Spleen (tissue), 11 donors: ENCODE data around the gene ACBD7. TPM values are rescaled to one million over a fixed set of nuclear protein-coding genes. Genes with fewer than 3 reads are reported as not detected.

Experiments
- DNase-seq: peaks from one replicate; pipeline ENCODE4 v3.0.0-alpha.2; 2020
- H3K27ac ChIP-seq, 8 donors: fragments of 200-600 bp; sonication (generic) in 7 of 8; 1 replicate in 4 of 8; 2 replicates in 4 of 8; pipeline versions ENCODE4 v1.5.0 to v1.8.0; 2016 to 2021; ENCODE audit warnings: inconsistent platforms in 4 of 8, mild to moderate bottlenecking in 4 of 8, moderate library complexity in 1 of 8
- H3K27me3 ChIP-seq, 7 donors: fragments of 200-600 bp; sonication (generic) in 6 of 7; replicated peaks in 1 of 7; 1 replicate in 4 of 7; 2 replicates in 3 of 7; pipeline versions ENCODE4 v1.5.0 to v1.8.0; 2016 to 2021; ENCODE audit warnings: inconsistent platforms in 3 of 7, mild to moderate bottlenecking in 1 of 7
- H3K36me3 ChIP-seq, 6 donors: fragments of 200-600 bp; sonication (generic) in 5 of 6; 1 replicate in 4 of 6; 2 replicates in 2 of 6; pipeline versions ENCODE4 v1.5.0 to v1.8.0; 2016 to 2021; ENCODE audit warnings: inconsistent platforms in 2 of 6
- H3K4me1 ChIP-seq, 6 donors: fragments of 200-600 bp; sonication (generic) in 5 of 6; 1 replicate in 3 of 6; 2 replicates in 3 of 6; pipeline versions ENCODE4 v1.5.0 to v1.8.0; 2016 to 2021; ENCODE audit warnings: inconsistent platforms in 3 of 6
- H3K4me3 ChIP-seq, 8 donors: fragments of 200-600 bp; sonication (generic) in 7 of 8; 1 replicate in 4 of 8; 2 replicates in 4 of 8; pipeline versions ENCODE4 v1.5.0 to v1.8.0; 2016 to 2021; ENCODE audit warnings: inconsistent platforms in 4 of 8, mild to moderate bottlenecking in 4 of 8, moderate library complexity in 2 of 8
- H3K9me3 ChIP-seq, 8 donors: fragments of 200-600 bp; sonication (generic) in 7 of 8; 1 replicate in 4 of 8; 2 replicates in 4 of 8; pipeline versions ENCODE4 v1.5.0 to v1.8.0; 2016 to 2021; ENCODE audit warnings: inconsistent platforms in 4 of 8
- CTCF ChIP-seq, 11 experiments: fragments of 200-600 bp in 7 of 11; fragments of 450-650 bp in 4 of 11; sonication (generic) in 4 of 11; IDR thresholded peaks in 8 of 11; conservative IDR thresholded peaks in 3 of 11; 1 replicate in 7 of 11; 2 replicates in 4 of 11; pipeline versions ENCODE4 v1.4.0 to v1.8.0; 2016 to 2021; ENCODE audit warnings: antibody characterized with exemption in 11 of 11, inconsistent platforms in 4 of 11, mild to moderate bottlenecking in 1 of 11
- POLR2A ChIP-seq, 3 donors: fragments of 450-650 bp; IDR thresholded peaks; one replicate each; pipeline ENCODE4 v1.5.1; 2017; ENCODE audit warnings: antibody characterized with exemption in 3 of 3, mild to moderate bottlenecking in 1 of 3
- POLR2AphosphoS5 ChIP-seq, 3 donors: sonication (generic); formaldehyde crosslinking; IDR thresholded peaks; one replicate each; pipeline ENCODE4 v1.5.1; 2017; ENCODE audit warnings: antibody characterized with exemption in 3 of 3
- WGBS, 5 donors: extraction: QIAGEN DNeasy Blood & Tissue Kit in 3 of 5; methylation state at CpG; one replicate each; pipeline versions ENCODE4 v1.1.5 to v1.1.7; 2013 to 2018; 5-methylcytosine and 5-hydroxymethylcytosine counted together
- intact Hi-C: fragments of 100-400 bp; cut with DNase I; formaldehyde crosslinking; loops from one replicate; pipeline ENCODE4 v1.15.0; 2023; ENCODE audit warnings: low total_unique reads
- polyA plus RNA-seq, 3 donors: library from polyadenylated mRNA; stranded (reverse); fragments of 200-250 nt; gene quantifications; one replicate each; pipeline ENCODE4 v1.2.1, GENCODE V29; 2013
- total RNA-seq, 7 donors: library from RNA; depleted of rRNA in 3 of 7; stranded (reverse); fragments of >200 nt in 3 of 7; fragmentation: NEBNext Ultra II Directional in 4 of 7; extraction: Animal tissue kit (Norgen Biotek cat#: 25700) in 4 of 7; gene quantifications; one replicate each; pipeline versions ENCODE4 v1.1.0 to v1.2.1, GENCODE V29; 2016 to 2021
- donor health status: healthy with polysubstance abuse.
- donor health status: DM: no; HTN: no; CAD: no; lungs with moderate emphysema.
- donor health status: DM: no; HTN: no; CAD: no.
- donor health status: Bipolar disorder and iron deficiency.
- donor health status: healthy.
- donor health status: DM: no; HTN: no; CAD: no.
- donor health status: DM: yes; HTN: yes; CAD: no.

Gene ACBD7
- total and polyA plus RNA-seq, 10 donors = 0.09 to 0.77 (median 0.10) TPM; not detected in 7

- no peak overlapping the region for H3K4me3 ChIP-seq
- H3K27me3 ChIP-seq = peaks cover 0 to 10% (median 0%) of the 10 kb centered on the region in 7 donors
- TF ChIP-seq POLR2A (IDR thresholded peaks at IDR 0.05) (no peak), CTCF (IDR thresholded peaks at IDR 0.05 in 8 of 11, conservative IDR thresholded peaks at IDR 0.05 in 3 of 11) (no peak)
- H3K36me3 ChIP-seq = no peaks in the 10 kb centered on the region
- H3K4me1 ChIP-seq = no peaks in the 10 kb centered on the region
- WGBS, 5 donors = 83 to 90% (median 87%) methylated on average over 2 of the region's 2 CpGs
- peaks cover 0 to 30% (median 18%) of the 10 kb centered on the region in 8 donors for H3K9me3 ChIP-seq
- intact Hi-C loops = no loop called here
- DNase-seq = no peak
- no peak overlapping the region for H3K27ac ChIP-seq
These were observed 27.9 kb downstream of the ACBD7 start for GRCh38 chr10:15060638-15061037.

GRCh38 chr10:15059914-15060313 is 28.7 kb downstream of the ACBD7 start:
- intact Hi-C loops = no loop called here
- Histone ChIP-seq H3K27ac (no peak overlapping the region), H3K36me3 (no peaks in the 10 kb centered on the region), H3K9me3 (peaks cover 0 to 22% (median 18%) of the 10 kb centered on the region in 8 donors), H3K27me3 (peaks cover 0 to 10% (median 0%) of the 10 kb centered on the region in 7 donors), H3K4me1 (no peaks in the 10 kb centered on the region), H3K4me3 (no peak overlapping the region)
- 71 to 93% (median 82%) methylated on average over 4 of the region's 4 CpGs for WGBS, 5 donors
- DNase-seq = no peak
- no peak for TF ChIP-seq POLR2AphosphoS5 (IDR thresholded peaks at IDR 0.05)

GRCh38 chr10:15058689-15059088 is 29.9 kb downstream of the ACBD7 start:
- Histone ChIP-seq H3K27me3 (peaks cover 0 to 10% (median 0%) of the 10 kb centered on the region in 7 donors), H3K9me3 (peaks cover 0 to 22% (median 18%) of the 10 kb centered on the region in 8 donors), H3K36me3 (no peaks in the 10 kb centered on the region), H3K27ac (no peak overlapping the region), H3K4me1 (no peaks in the 10 kb centered on the region), H3K4me3 (no peak overlapping the region)
- DNase-seq = no peak
- intact Hi-C loops = no loop called here
- WGBS, 5 donors = 16 to 30% (median 26%) methylated on average over 1 of the region's 1 CpG
- TF ChIP-seq POLR2AphosphoS5 (IDR thresholded peaks at IDR 0.05) = no peak

- no peak for TF ChIP-seq POLR2AphosphoS5 (IDR thresholded peaks at IDR 0.05)
- no peak for TF ChIP-seq CTCF (IDR thresholded peaks at IDR 0.05 in 8 of 11, conservative IDR thresholded peaks at IDR 0.05 in 3 of 11)
- no peak for TF ChIP-seq POLR2A (IDR thresholded peaks at IDR 0.05)
- intact Hi-C loops = no loop called here
- no peaks in the 10 kb centered on the region for H3K9me3 ChIP-seq
- no peak overlapping the region for H3K27ac ChIP-seq
- WGBS, 5 donors = 81 to 95% (median 89%) methylated on average over 3 of the region's 3 CpGs
- peaks cover 0 to 10% (median 0%) of the 10 kb centered on the region in 7 donors for H3K27me3 ChIP-seq
- H3K4me3 ChIP-seq = no peak overlapping the region
- DNase-seq = no peak
- peaks cover 0 to 5% (median 0%) of the 10 kb centered on the region in 6 donors for H3K36me3 ChIP-seq
- H3K4me1 ChIP-seq = no peaks in the 10 kb centered on the region
These were observed 35.5 kb downstream of the ACBD7 start for GRCh38 chr10:15053061-15053460.

GRCh38 chr10:15052121-15052520 is 36.5 kb downstream of the ACBD7 start:
- no peak for DNase-seq
- no peak for TF ChIP-seq CTCF (IDR thresholded peaks at IDR 0.05 in 8 of 11, conservative IDR thresholded peaks at IDR 0.05 in 3 of 11)
- TF ChIP-seq POLR2A (IDR thresholded peaks at IDR 0.05) = no peak
- TF ChIP-seq POLR2AphosphoS5 (IDR thresholded peaks at IDR 0.05) = no peak
- no peak overlapping the region for H3K27ac ChIP-seq
- H3K36me3 ChIP-seq = peaks cover 0 to 5% (median 0%) of the 10 kb centered on the region in 6 donors
- intact Hi-C loops = no loop called here
- no peak overlapping the region for H3K4me3 ChIP-seq
- H3K4me1 ChIP-seq = no peaks in the 10 kb centered on the region
- peaks cover 0 to 4% (median 0%) of the 10 kb centered on the region in 7 donors for H3K27me3 ChIP-seq
- 91 to 97% (median 94%) methylated on average over 7 of the region's 7 CpGs for WGBS, 5 donors
- no peaks in the 10 kb centered on the region for H3K9me3 ChIP-seq
